ENCODE results near the gene UAP1L1.

GRCh38 chr9:137065336-137065967, 11.9 kb upstream of the UAP1L1 start:
- TF ChIP-seq, protein P1, sequence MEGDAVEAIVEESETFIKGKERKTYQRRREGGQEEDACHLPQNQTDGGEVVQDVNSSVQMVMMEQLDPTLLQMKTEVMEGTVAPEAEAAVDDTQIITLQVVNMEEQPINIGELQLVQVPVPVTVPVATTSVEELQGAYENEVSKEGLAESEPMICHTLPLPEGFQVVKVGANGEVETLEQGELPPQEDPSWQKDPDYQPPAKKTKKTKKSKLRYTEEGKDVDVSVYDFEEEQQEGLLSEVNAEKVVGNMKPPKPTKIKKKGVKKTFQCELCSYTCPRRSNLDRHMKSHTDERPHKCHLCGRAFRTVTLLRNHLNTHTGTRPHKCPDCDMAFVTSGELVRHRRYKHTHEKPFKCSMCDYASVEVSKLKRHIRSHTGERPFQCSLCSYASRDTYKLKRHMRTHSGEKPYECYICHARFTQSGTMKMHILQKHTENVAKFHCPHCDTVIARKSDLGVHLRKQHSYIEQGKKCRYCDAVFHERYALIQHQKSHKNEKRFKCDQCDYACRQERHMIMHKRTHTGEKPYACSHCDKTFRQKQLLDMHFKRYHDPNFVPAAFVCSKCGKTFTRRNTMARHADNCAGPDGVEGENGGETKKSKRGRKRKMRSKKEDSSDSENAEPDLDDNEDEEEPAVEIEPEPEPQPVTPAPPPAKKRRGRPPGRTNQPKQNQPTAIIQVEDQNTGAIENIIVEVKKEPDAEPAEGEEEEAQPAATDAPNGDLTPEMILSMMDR (IDR thresholded peaks at IDR 0.05) = no peak
- TF ChIP-seq POLR2A (IDR thresholded peaks at IDR 0.05) = no peak
